Adrenal gland (tissue), 12 donors: ENCODE measurements around the gene DNAJB8. TPM values are rescaled to one million over a fixed set of nuclear protein-coding genes. Genes with fewer than 3 reads are reported as not detected.
A peak's percentile ranks its signal among the peaks of the same experiment; 100 is the strongest.

Experiments
- DNase-seq, 7 donors: peaks; one replicate each; pipeline ENCODE4 v3.0.0-alpha.2; 2019 to 2020
- H3K27ac ChIP-seq, 5 donors: fragments of 200-600 bp; sonication (generic) in 4 of 5; 1 replicate in 3 of 5; 2 replicates in 2 of 5; pipeline versions ENCODE4 v1.5.1 to v1.8.0; 2016 to 2020; ENCODE audit warnings: mild to moderate bottlenecking in 1 of 5
- H3K27me3 ChIP-seq: fragments of 200-600 bp; 2 replicates; pipeline ENCODE4 v1.8.0; 2021
- H3K36me3 ChIP-seq, 2 donors: fragments of 200-600 bp; replicated peaks in 1 of 2; 1 replicate in 1 of 2; 2 replicates in 1 of 2; pipeline versions ENCODE4 v1.5.1 to v1.8.0; 2018 to 2022
- H3K4me1 ChIP-seq, 2 donors: fragments of 200-600 bp; replicated peaks in 1 of 2; 1 replicate in 1 of 2; 2 replicates in 1 of 2; pipeline versions ENCODE4 v1.5.1 to v1.8.0; 2018 to 2021
- H3K4me3 ChIP-seq, 4 donors: fragments of 200-600 bp; sonication (generic) in 3 of 4; one replicate each; pipeline ENCODE4 v1.5.1; 2016 to 2018
- H3K9me3 ChIP-seq, 3 donors: fragments of 200-600 bp; sonication (generic) in 1 of 3; replicated peaks in 1 of 3; 1 replicate in 2 of 3; 2 replicates in 1 of 3; pipeline versions ENCODE4 v1.5.1 to v1.8.0; 2016 to 2021
- CTCF ChIP-seq, 6 experiments: fragments of 450-650 bp in 4 of 6; fragments of 200-600 bp in 2 of 6; sonication (generic) in 1 of 6; IDR thresholded peaks; 1 replicate in 5 of 6; 2 replicates in 1 of 6; pipeline versions ENCODE4 v1.5.1 to v1.8.0; 2016 to 2021; ENCODE audit warnings: antibody characterized with exemption in 6 of 6, mild to moderate bottlenecking in 2 of 6, moderate library complexity in 1 of 6
- POLR2A ChIP-seq, 2 donors: fragments of 450-650 bp; IDR thresholded peaks; one replicate each; pipeline ENCODE4 v1.6.1; 2017; ENCODE audit warnings: antibody characterized with exemption in 2 of 2, mild to moderate bottlenecking in 2 of 2, moderate library complexity in 1 of 2
- WGBS, 4 donors: extraction: QIAGEN DNeasy Blood & Tissue Kit in 2 of 4; methylation state at CpG; one replicate each; pipeline versions ENCODE4 v1.1.5 to v1.1.7; 2013 to 2017; 5-methylcytosine and 5-hydroxymethylcytosine counted together
- intact Hi-C, 2 donors: fragments of 100-400 bp; cut with DNase I; formaldehyde crosslinking; loops; one replicate each; pipeline versions ENCODE4 v1.14.1 to v1.15.0; 2022 to 2023
- polyA plus RNA-seq, 3 donors: library from polyadenylated mRNA; stranded (reverse); fragments of 200-250 nt in 2 of 3; fragments of 350-450 nt in 1 of 3; fragmentation: Illumina TruSeq in 1 of 3; extraction: RNeasy Lipid Tissue Mini Kit (QIAGEN cat#74804) in 1 of 3; gene quantifications; one replicate each; pipeline ENCODE4 v1.2.3, GENCODE V29; 2013 to 2014
- total RNA-seq, 9 donors: library from RNA; depleted of rRNA in 4 of 9; stranded (reverse); fragments of >200 nt in 4 of 9; fragments of 120-200 nt in 1 of 9; fragmentation: NEBNext Ultra II Directional in 1 of 9; extraction: Animal tissue kit (Norgen Biotek cat#: 25700) in 1 of 9; gene quantifications; one replicate each; pipeline versions ENCODE4 v1.1.0 to v1.2.4, GENCODE V29; 2013 to 2023
- donor health status: healthy with polysubstance abuse.
- donor health status: Bipolar disorder and iron deficiency.
- donor health status: DM: yes; HTN: yes; CAD: no.
- donor health status: DM: no; HTN: no; CAD: no.
- donor health status: DM: no; HTN: no; CAD: no.
- donor health status: DM: yes; HTN: yes; CAD: no.

The DNAJB8 gene
- total and polyA plus RNA-seq, 12 donors: not detected

- H3K9me3 ChIP-seq: no peaks in the 10 kb centered on the region
- no peak for DNase-seq
- no peaks in the 10 kb centered on the region for H3K4me1 ChIP-seq
- no peaks in the 10 kb centered on the region for H3K36me3 ChIP-seq
- 20 to 75% (median 64%) methylated on average over 1 to 6 of the region's 6 CpGs for WGBS, 4 donors
- H3K27me3 ChIP-seq: peaks cover 4% of the 10 kb centered on the region
- TF ChIP-seq POLR2A (IDR thresholded peaks at IDR 0.05): no peak
- peak in 2 of 6 experiments; percentile 9 to 22 for TF ChIP-seq CTCF (IDR thresholded peaks at IDR 0.05)
- no peak overlapping the region for H3K4me3 ChIP-seq
- no peak overlapping the region for H3K27ac ChIP-seq
- intact Hi-C loops: no loop called here
Observed at GRCh38 chr3:128438488-128439072, 28.1 kb downstream of the DNAJB8 start.

GRCh38 chr3:128436214-128436613 lies 30.5 kb downstream of the DNAJB8 start:
- TF ChIP-seq POLR2A (IDR thresholded peaks at IDR 0.05) (no peak), CTCF (IDR thresholded peaks at IDR 0.05) (no peak)
- Histone ChIP-seq H3K9me3 (no peaks in the 10 kb centered on the region), H3K27me3 (peaks cover 19% of the 10 kb centered on the region), H3K27ac (no peak overlapping the region), H3K4me3 (no peak overlapping the region), H3K4me1 (peaks cover 4 to 5% of the 10 kb centered on the region in 2 donors), H3K36me3 (no peaks in the 10 kb centered on the region)
- WGBS, 4 donors: 67 to 89% (median 77%) methylated on average over 3 of the region's 3 CpGs
- intact Hi-C loops: no loop called here
- no peak for DNase-seq

- Histone ChIP-seq H3K27ac (no peak overlapping the region), H3K4me1 (peaks cover 4 to 5% of the 10 kb centered on the region in 2 donors), H3K4me3 (no peak overlapping the region), H3K36me3 (no peaks in the 10 kb centered on the region), H3K27me3 (peaks cover 19% of the 10 kb centered on the region), H3K9me3 (no peaks in the 10 kb centered on the region)
- DNase-seq: no peak
- no peak for TF ChIP-seq POLR2A (IDR thresholded peaks at IDR 0.05)
- WGBS, 4 donors: 76 to 98% (median 86%) methylated on average over 4 to 5 of the region's 5 CpGs; no CpG with 5 or more reads in 1 of the 4 donors
- intact Hi-C loops: no loop called here
Observed at GRCh38 chr3:128435561-128435960, 31.1 kb downstream of the DNAJB8 start.

GRCh38 chr3:128435058-128435457 lies 31.6 kb downstream of the DNAJB8 start:
- Histone ChIP-seq H3K9me3 (no peaks in the 10 kb centered on the region), H3K4me1 (peaks cover 4 to 5% of the 10 kb centered on the region in 2 donors), H3K4me3 (no peak overlapping the region), H3K36me3 (no peaks in the 10 kb centered on the region), H3K27me3 (peaks cover 19% of the 10 kb centered on the region), H3K27ac (no peak overlapping the region)
- no peak for DNase-seq
- 81 to 92% (median 89%) methylated on average over 3 to 6 of the region's 6 CpGs for WGBS, 4 donors
- no peak for TF ChIP-seq POLR2A (IDR thresholded peaks at IDR 0.05)
- no peak for TF ChIP-seq CTCF (IDR thresholded peaks at IDR 0.05)
- intact Hi-C loops: no loop called here

GRCh38 chr3:128434524-128434923 lies 32.2 kb downstream of the DNAJB8 start:
- DNase-seq: no peak
- Histone ChIP-seq H3K9me3 (no peaks in the 10 kb centered on the region), H3K27ac (no peak overlapping the region), H3K4me1 (peaks cover 4 to 5% of the 10 kb centered on the region in 2 donors), H3K36me3 (no peaks in the 10 kb centered on the region), H3K27me3 (peaks cover 19% of the 10 kb centered on the region), H3K4me3 (no peak overlapping the region)
- TF ChIP-seq CTCF (IDR thresholded peaks at IDR 0.05) (no peak), POLR2A (IDR thresholded peaks at IDR 0.05) (no peak)
- WGBS, 4 donors: 81 to 88% (median 85%) methylated on average over 2 of the region's 2 CpGs
- intact Hi-C loops: no loop called here
